MM.1S (cell line): Measurements from ENCODE around the gene TARBP2.
A peak's percentile ranks its signal among the peaks of the same experiment; 100 is the strongest.

ENCODE experiments used
- DNase-seq: peaks from one replicate; pipeline ENCODE4 v3.0.0-alpha.2; 2015
- H2AFZ ChIP-seq: fragments of 300-600 bp; sonication (generic); 2 replicates; pipeline ENCODE4 v1.6.0; 2016; ENCODE audit warnings: antibody characterized with exemption, low read length
- H3F3A ChIP-seq: fragments of 300-600 bp; sonication (generic); 2 replicates; pipeline ENCODE4 v1.6.1; 2016; ENCODE audit warnings: mild to moderate bottlenecking, antibody characterized with exemption, low read length, moderate library complexity, mixed read lengths; ENCODE audit not compliant: insufficient read depth
- H3K27ac ChIP-seq: fragments of 300-600 bp; sonication (generic); 2 replicates; pipeline ENCODE4 v1.5.1; 2016; ENCODE audit warnings: mild to moderate bottlenecking, low read length
- H3K27me3 ChIP-seq: fragments of 300-600 bp; sonication (generic); replicated peaks from 2 replicates; pipeline ENCODE4 v1.6.0; 2016; ENCODE audit warnings: low read length; ENCODE audit not compliant: insufficient read depth
- H3K36me3 ChIP-seq: fragments of 300-600 bp; sonication (generic); replicated peaks from 2 replicates; pipeline ENCODE4 v1.6.1; 2016; ENCODE audit warnings: mild to moderate bottlenecking, low read length, mixed read lengths; ENCODE audit not compliant: insufficient read depth
- H3K4me1 ChIP-seq: fragments of 300-600 bp; sonication (generic); 2 replicates; pipeline ENCODE4 v1.6.1; 2016; ENCODE audit warnings: low read length, mixed read lengths
- H3K4me2 ChIP-seq: fragments of 300-600 bp; sonication (generic); 2 replicates; pipeline ENCODE4 v1.6.0; 2016; ENCODE audit warnings: low read depth, low read length
- H3K4me3 ChIP-seq: fragments of 300-600 bp; sonication (generic); 2 replicates; pipeline ENCODE4 v1.5.1; 2016; ENCODE audit warnings: low read length, mixed read lengths
- H3K79me2 ChIP-seq: fragments of 300-600 bp; sonication (generic); 2 replicates; pipeline ENCODE4 v1.6.1; 2016; ENCODE audit warnings: mixed run types, low read length, mixed read lengths
- H3K9ac ChIP-seq: fragments of 300-600 bp; sonication (generic); 2 replicates; pipeline ENCODE4 v1.6.1; 2016; ENCODE audit warnings: low read length, mixed read lengths
- H3K9me2 ChIP-seq: fragments of 300-600 bp; sonication (generic); replicated peaks from 2 replicates; pipeline ENCODE4 v1.6.1; 2016; ENCODE audit warnings: mild to moderate bottlenecking, low read length, mixed read lengths; ENCODE audit not compliant: insufficient read depth
- H3K9me3 ChIP-seq: fragments of 300-600 bp; sonication (generic); replicated peaks from 2 replicates; pipeline ENCODE4 v1.6.1; 2016; ENCODE audit warnings: mild to moderate bottlenecking, low read length, mixed read lengths; ENCODE audit not compliant: insufficient read depth
- H4K20me1 ChIP-seq: fragments of 300-600 bp; sonication (generic); 2 replicates; pipeline ENCODE4 v1.6.1; 2016; ENCODE audit warnings: mild to moderate bottlenecking, low read length, moderate library complexity, mixed read lengths; ENCODE audit not compliant: insufficient read depth
- EZH2 ChIP-seq: fragments of 300-600 bp; sonication (generic); optimal IDR thresholded peaks from 2 replicates; pipeline ENCODE3; 2017; ENCODE audit warnings: low read depth, mild to moderate bottlenecking, antibody characterized with exemption, low read length, mixed read lengths
- EZH2phosphoT487 ChIP-seq: fragments of 300-600 bp; sonication (generic); IDR thresholded peaks from 2 replicates; pipeline ENCODE4 v1.6.1; 2018; ENCODE audit warnings: antibody characterized with exemption, low read length
- TF ChIP-seq, protein P1 (sequence below): fragments of 300-600 bp; sonication (generic); IDR thresholded peaks from 2 replicates; pipeline ENCODE4 v1.5.1; 2016; ENCODE audit warnings: antibody characterized with exemption, low read length, mixed read lengths

TARBP2 gene

GRCh38 chr12:53502331-53502730 is 1.2 kb downstream of the TARBP2 start:
- Histone ChIP-seq H3K27me3 (no peaks in the 10 kb centered on the region), H3K27ac (no peak overlapping the region), H3K4me1 (peaks cover 13% of the 10 kb centered on the region), H3F3A (peaks cover 9% of the 10 kb centered on the region), H3K4me2 (peak overlapping the region; percentile 100), H3K36me3 (no peaks in the 10 kb centered on the region), H3K9me2 (no peaks in the 10 kb centered on the region), H3K79me2 (peaks cover 46% of the 10 kb centered on the region), H2AFZ (no peak overlapping the region), H3K9ac (peak overlapping the region; percentile 96; the same call in 1 of the 2 replicates), H3K4me3 (peak overlapping the region; percentile 84), H3K9me3 (no peaks in the 10 kb centered on the region), H4K20me1 (no peaks in the 10 kb centered on the region)
- TF ChIP-seq EZH2phosphoT487 (no peak), EZH2 (no peak)
- TF ChIP-seq, protein P1, sequence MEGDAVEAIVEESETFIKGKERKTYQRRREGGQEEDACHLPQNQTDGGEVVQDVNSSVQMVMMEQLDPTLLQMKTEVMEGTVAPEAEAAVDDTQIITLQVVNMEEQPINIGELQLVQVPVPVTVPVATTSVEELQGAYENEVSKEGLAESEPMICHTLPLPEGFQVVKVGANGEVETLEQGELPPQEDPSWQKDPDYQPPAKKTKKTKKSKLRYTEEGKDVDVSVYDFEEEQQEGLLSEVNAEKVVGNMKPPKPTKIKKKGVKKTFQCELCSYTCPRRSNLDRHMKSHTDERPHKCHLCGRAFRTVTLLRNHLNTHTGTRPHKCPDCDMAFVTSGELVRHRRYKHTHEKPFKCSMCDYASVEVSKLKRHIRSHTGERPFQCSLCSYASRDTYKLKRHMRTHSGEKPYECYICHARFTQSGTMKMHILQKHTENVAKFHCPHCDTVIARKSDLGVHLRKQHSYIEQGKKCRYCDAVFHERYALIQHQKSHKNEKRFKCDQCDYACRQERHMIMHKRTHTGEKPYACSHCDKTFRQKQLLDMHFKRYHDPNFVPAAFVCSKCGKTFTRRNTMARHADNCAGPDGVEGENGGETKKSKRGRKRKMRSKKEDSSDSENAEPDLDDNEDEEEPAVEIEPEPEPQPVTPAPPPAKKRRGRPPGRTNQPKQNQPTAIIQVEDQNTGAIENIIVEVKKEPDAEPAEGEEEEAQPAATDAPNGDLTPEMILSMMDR = no peak
- DNase-seq = no peak

DNA sequence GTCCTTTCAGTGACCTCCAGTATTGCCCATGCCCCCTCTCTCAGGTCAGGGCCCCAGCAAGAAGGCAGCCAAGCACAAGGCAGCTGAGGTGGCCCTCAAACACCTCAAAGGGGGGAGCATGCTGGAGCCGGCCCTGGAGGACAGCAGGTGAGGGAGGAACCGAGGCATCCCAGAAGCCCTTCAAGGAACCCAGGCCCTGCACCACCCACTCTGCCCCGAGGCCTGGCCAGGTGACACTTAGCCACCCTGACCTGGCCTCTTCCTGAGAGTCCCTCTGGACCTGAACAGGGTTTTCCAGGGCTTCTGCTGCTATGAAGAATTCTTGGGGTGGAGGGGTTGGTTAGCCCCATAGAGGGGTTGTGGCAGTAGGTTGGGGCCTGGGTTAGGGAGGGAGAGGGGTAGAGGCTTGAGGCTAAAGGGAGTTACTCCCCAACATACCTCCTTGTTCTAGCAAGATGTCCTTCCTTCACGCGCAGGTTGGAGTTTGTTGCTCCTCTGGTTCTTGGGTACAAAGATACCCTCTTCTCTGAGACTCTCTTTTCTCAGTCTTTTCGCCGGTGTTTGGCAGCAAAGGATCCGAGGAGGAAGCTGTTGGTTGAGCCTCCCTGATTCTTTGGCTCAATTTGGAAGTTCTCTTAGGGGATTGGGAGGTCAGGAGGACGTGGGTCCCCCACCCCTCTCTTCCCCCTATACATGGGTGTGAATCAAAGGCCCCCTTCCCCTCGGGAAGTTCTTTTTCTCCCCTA is 2.1 kb downstream of the TARBP2 start:
- Histone ChIP-seq H3K9me3 (no peaks in the 10 kb centered on the region), H3K79me2 (peaks cover 43% of the 10 kb centered on the region), H3K4me1 (peaks cover 13% of the 10 kb centered on the region), H3K4me3 (no peak overlapping the region), H4K20me1 (no peaks in the 10 kb centered on the region), H3K27ac (no peak overlapping the region), H3K9ac (no peak overlapping the region), H3F3A (peaks cover 9% of the 10 kb centered on the region), H2AFZ (no peak overlapping the region), H3K4me2 (no peak overlapping the region), H3K9me2 (no peaks in the 10 kb centered on the region), H3K36me3 (no peaks in the 10 kb centered on the region), H3K27me3 (no peaks in the 10 kb centered on the region)
- no peak for TF ChIP-seq EZH2
- TF ChIP-seq, protein P1 = no peak
- no peak for TF ChIP-seq EZH2phosphoT487
- DNase-seq = no peak

DNA sequence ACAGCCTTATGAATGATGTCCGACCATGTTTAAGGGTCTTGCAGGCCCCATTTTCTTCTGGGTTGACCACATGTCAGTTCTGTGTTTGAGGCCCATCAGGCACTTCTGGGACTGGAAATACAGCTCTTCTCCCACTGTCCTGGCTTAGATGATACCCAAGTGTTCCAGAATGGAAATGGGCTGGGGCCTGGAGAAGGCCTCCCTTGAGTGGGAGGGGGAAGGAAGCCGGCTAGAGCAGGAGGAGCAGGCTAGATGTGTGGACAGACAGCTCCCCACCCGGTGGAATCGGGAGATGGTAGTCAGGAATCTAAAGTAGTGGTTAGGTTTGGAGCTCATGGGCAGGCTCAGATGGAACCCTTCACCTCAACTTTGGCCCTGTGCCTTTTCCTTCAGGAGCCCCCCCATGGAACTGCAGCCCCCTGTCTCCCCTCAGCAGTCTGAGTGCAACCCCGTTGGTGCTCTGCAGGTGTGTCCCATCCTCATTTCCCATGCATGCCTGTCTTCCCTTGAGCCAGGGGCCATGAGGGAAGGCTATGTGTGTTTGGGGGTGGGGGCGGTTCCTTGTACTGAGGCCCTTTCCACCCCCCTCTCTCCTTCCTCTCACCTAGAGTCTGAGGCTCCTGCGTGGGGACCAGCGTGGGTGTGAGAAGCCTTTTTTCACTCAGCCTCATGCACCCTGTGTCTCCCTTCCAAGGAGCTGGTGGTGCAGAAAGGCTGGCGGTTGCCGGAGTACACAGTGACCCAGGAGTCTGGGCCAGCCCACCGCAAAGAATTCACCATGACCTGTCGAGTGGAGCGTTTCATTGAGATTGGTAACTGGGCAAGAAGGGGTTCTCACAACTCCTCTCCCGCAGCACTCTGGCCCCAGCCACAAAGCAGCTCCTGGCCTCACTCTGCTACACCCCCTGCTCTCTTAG is 3.2 kb downstream of the TARBP2 start:
- no peak for DNase-seq
- H3K4me1 ChIP-seq = peaks cover 13% of the 10 kb centered on the region
- H2AFZ ChIP-seq = no peak overlapping the region
- peaks cover 35% of the 10 kb centered on the region for H3K79me2 ChIP-seq
- no peaks in the 10 kb centered on the region for H3K9me2 ChIP-seq
- H3K4me3 ChIP-seq = no peak overlapping the region
- H3K36me3 ChIP-seq = no peaks in the 10 kb centered on the region
- H4K20me1 ChIP-seq = no peaks in the 10 kb centered on the region
- no peaks in the 10 kb centered on the region for H3K27me3 ChIP-seq
- H3K4me2 ChIP-seq = no peak overlapping the region
- no peaks in the 10 kb centered on the region for H3K9me3 ChIP-seq
- H3K9ac ChIP-seq = no peak overlapping the region
- H3F3A ChIP-seq = peaks cover 9% of the 10 kb centered on the region
- TF ChIP-seq, protein P1 = no peak
- TF ChIP-seq EZH2phosphoT487 = no peak
- no peak for TF ChIP-seq EZH2
- H3K27ac ChIP-seq = no peak overlapping the region
